C4-2B (cell line): ENCODE measurements around the gene TSSC4.

Experiments used
- ZFX ChIP-seq: fragments of 450-650 bp; IDR thresholded peaks from 2 replicates; pipeline ENCODE4 v1.6.1; 2017
- TF ChIP-seq, protein P1 (sequence below): fragments of 450-650 bp; conservative IDR thresholded peaks from 2 replicates; pipeline ENCODE4 v1.5.1; 2017; ENCODE audit warnings: mild to moderate bottlenecking

GRCh38 chr11:2393941-2394817 lies 6.4 kb upstream of the TSSC4 start:
- TF ChIP-seq, protein P1, sequence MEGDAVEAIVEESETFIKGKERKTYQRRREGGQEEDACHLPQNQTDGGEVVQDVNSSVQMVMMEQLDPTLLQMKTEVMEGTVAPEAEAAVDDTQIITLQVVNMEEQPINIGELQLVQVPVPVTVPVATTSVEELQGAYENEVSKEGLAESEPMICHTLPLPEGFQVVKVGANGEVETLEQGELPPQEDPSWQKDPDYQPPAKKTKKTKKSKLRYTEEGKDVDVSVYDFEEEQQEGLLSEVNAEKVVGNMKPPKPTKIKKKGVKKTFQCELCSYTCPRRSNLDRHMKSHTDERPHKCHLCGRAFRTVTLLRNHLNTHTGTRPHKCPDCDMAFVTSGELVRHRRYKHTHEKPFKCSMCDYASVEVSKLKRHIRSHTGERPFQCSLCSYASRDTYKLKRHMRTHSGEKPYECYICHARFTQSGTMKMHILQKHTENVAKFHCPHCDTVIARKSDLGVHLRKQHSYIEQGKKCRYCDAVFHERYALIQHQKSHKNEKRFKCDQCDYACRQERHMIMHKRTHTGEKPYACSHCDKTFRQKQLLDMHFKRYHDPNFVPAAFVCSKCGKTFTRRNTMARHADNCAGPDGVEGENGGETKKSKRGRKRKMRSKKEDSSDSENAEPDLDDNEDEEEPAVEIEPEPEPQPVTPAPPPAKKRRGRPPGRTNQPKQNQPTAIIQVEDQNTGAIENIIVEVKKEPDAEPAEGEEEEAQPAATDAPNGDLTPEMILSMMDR, result no peak
- TF ChIP-seq ZFX, result no peak
